MM.1S (cell line): ENCODE results near the gene MYOCOS.

Experiments used
- DNase-seq: peaks from one replicate; pipeline ENCODE4 v3.0.0-alpha.2; 2015
- H2AFZ ChIP-seq: fragments of 300-600 bp; sonication (generic); 2 replicates; pipeline ENCODE4 v1.6.0; 2016; ENCODE audit warnings: antibody characterized with exemption, low read length
- H3F3A ChIP-seq: fragments of 300-600 bp; sonication (generic); 2 replicates; pipeline ENCODE4 v1.6.1; 2016; ENCODE audit warnings: mild to moderate bottlenecking, antibody characterized with exemption, low read length, moderate library complexity, mixed read lengths; ENCODE audit not compliant: insufficient read depth
- H3K27ac ChIP-seq: fragments of 300-600 bp; sonication (generic); 2 replicates; pipeline ENCODE4 v1.5.1; 2016; ENCODE audit warnings: mild to moderate bottlenecking, low read length
- H3K27me3 ChIP-seq: fragments of 300-600 bp; sonication (generic); replicated peaks from 2 replicates; pipeline ENCODE4 v1.6.0; 2016; ENCODE audit warnings: low read length; ENCODE audit not compliant: insufficient read depth
- H3K36me3 ChIP-seq: fragments of 300-600 bp; sonication (generic); replicated peaks from 2 replicates; pipeline ENCODE4 v1.6.1; 2016; ENCODE audit warnings: mild to moderate bottlenecking, low read length, mixed read lengths; ENCODE audit not compliant: insufficient read depth
- H3K4me1 ChIP-seq: fragments of 300-600 bp; sonication (generic); 2 replicates; pipeline ENCODE4 v1.6.1; 2016; ENCODE audit warnings: low read length, mixed read lengths
- H3K4me2 ChIP-seq: fragments of 300-600 bp; sonication (generic); 2 replicates; pipeline ENCODE4 v1.6.0; 2016; ENCODE audit warnings: low read depth, low read length
- H3K4me3 ChIP-seq: fragments of 300-600 bp; sonication (generic); 2 replicates; pipeline ENCODE4 v1.5.1; 2016; ENCODE audit warnings: low read length, mixed read lengths
- H3K79me2 ChIP-seq: fragments of 300-600 bp; sonication (generic); 2 replicates; pipeline ENCODE4 v1.6.1; 2016; ENCODE audit warnings: mixed run types, low read length, mixed read lengths
- H3K9ac ChIP-seq: fragments of 300-600 bp; sonication (generic); 2 replicates; pipeline ENCODE4 v1.6.1; 2016; ENCODE audit warnings: low read length, mixed read lengths
- H3K9me2 ChIP-seq: fragments of 300-600 bp; sonication (generic); replicated peaks from 2 replicates; pipeline ENCODE4 v1.6.1; 2016; ENCODE audit warnings: mild to moderate bottlenecking, low read length, mixed read lengths; ENCODE audit not compliant: insufficient read depth
- H3K9me3 ChIP-seq: fragments of 300-600 bp; sonication (generic); replicated peaks from 2 replicates; pipeline ENCODE4 v1.6.1; 2016; ENCODE audit warnings: mild to moderate bottlenecking, low read length, mixed read lengths; ENCODE audit not compliant: insufficient read depth
- H4K20me1 ChIP-seq: fragments of 300-600 bp; sonication (generic); 2 replicates; pipeline ENCODE4 v1.6.1; 2016; ENCODE audit warnings: mild to moderate bottlenecking, low read length, moderate library complexity, mixed read lengths; ENCODE audit not compliant: insufficient read depth
- CTCF ChIP-seq: fragments of 300-600 bp; sonication (generic); IDR thresholded peaks from 2 replicates; pipeline ENCODE4 v1.5.1; 2016; ENCODE audit warnings: antibody characterized with exemption, low read length, mixed read lengths
- EZH2 ChIP-seq: fragments of 300-600 bp; sonication (generic); optimal IDR thresholded peaks from 2 replicates; pipeline ENCODE3; 2017; ENCODE audit warnings: low read depth, mild to moderate bottlenecking, antibody characterized with exemption, low read length, mixed read lengths
- EZH2phosphoT487 ChIP-seq: fragments of 300-600 bp; sonication (generic); IDR thresholded peaks from 2 replicates; pipeline ENCODE4 v1.6.1; 2018; ENCODE audit warnings: antibody characterized with exemption, low read length

Gene MYOCOS

GRCh38 chr1:171581766-171582165 lies 40.3 kb upstream of the MYOCOS start:
- Histone ChIP-seq H3K4me3 (no peak overlapping the region), H3K36me3 (peaks cover 56% of the 10 kb centered on the region), H3K9me2 (no peaks in the 10 kb centered on the region), H3K79me2 (0 out of 2 replicates have a peak, but pooled peaks cover 3% of the 10 kb centered on the region), H3K27ac (no peak overlapping the region), H3K4me1 (no peaks in the 10 kb centered on the region), H3K27me3 (no peaks in the 10 kb centered on the region), H3K9me3 (no peaks in the 10 kb centered on the region), H3K4me2 (no peak overlapping the region), H4K20me1 (no peaks in the 10 kb centered on the region), H3K9ac (no peak overlapping the region), H3F3A (no peaks in the 10 kb centered on the region; the same call in 1 of the 2 replicates), H2AFZ (no peak overlapping the region)
- DNase-seq: no peak
- TF ChIP-seq EZH2 (no peak), CTCF (no peak)

DNA sequence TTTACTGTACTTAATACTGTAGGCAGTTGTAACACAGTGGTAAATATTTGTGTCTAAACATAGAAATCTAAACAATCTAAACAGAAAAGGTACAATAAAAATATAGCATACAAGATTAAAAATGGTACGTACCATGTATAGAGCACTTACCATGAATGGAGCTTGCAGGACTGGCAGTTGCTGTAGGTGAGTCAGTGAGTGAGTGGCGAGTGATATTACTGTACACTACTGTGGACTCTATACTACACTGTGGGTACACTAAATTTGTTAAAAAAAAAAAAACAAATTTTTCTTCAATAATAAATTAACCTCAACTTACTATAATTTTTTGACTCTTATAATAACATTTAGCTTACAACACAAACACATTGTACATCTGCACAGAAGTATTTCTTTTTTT lies 39.5 kb upstream of the MYOCOS start:
- Histone ChIP-seq H3K4me2 (no peak overlapping the region), H3K9me3 (no peaks in the 10 kb centered on the region), H3F3A (no peaks in the 10 kb centered on the region; the same call in 1 of the 2 replicates), H3K9ac (no peak overlapping the region), H3K4me1 (no peaks in the 10 kb centered on the region), H3K27me3 (no peaks in the 10 kb centered on the region), H3K79me2 (0 out of 2 replicates have a peak, but pooled peaks cover 3% of the 10 kb centered on the region), H4K20me1 (no peaks in the 10 kb centered on the region), H3K4me3 (no peak overlapping the region), H3K36me3 (peaks cover 56% of the 10 kb centered on the region), H3K27ac (no peak overlapping the region), H3K9me2 (no peaks in the 10 kb centered on the region), H2AFZ (no peak overlapping the region)
- no peak for TF ChIP-seq EZH2phosphoT487
- no peak for TF ChIP-seq EZH2
- TF ChIP-seq CTCF: no peak
- no peak for DNase-seq

GRCh38 chr1:171583591-171584201 lies 38.3 kb upstream of the MYOCOS start:
- Histone ChIP-seq H3K4me3 (no peak overlapping the region), H3K27ac (no peak overlapping the region), H3K36me3 (peaks cover 54% of the 10 kb centered on the region), H3K4me1 (no peaks in the 10 kb centered on the region), H3K9ac (no peak overlapping the region), H3K4me2 (no peak overlapping the region), H3K27me3 (no peaks in the 10 kb centered on the region), H3K9me3 (no peaks in the 10 kb centered on the region), H3F3A (no peaks in the 10 kb centered on the region; the same call in 1 of the 2 replicates), H3K79me2 (0 out of 2 replicates have a peak, but pooled peaks cover 3% of the 10 kb centered on the region), H2AFZ (no peak overlapping the region), H3K9me2 (no peaks in the 10 kb centered on the region), H4K20me1 (no peaks in the 10 kb centered on the region)
- TF ChIP-seq CTCF (no peak), EZH2phosphoT487 (no peak), EZH2 (no peak)
- DNase-seq: no peak
